ENCODE data around the gene M1AP. TPM values are rescaled to one million over a fixed set of nuclear protein-coding genes. Genes with fewer than 3 reads are reported as not detected.
"Not testable (repeated sequence)": the region's sequence is repeated elsewhere in the genome, so short reads cannot be mapped to it uniquely, and the experiment has no call there.

The M1AP gene
- total RNA-seq, 1 donor from 2014 or later, result 0.77 TPM

- Mint-ChIP-seq H3K9me3 (no peaks in the 10 kb centered on the region), H3K27ac (ENCODE audit: unreplicated experiment) (no peak overlapping the region), H3K4me1 (no peaks in the 10 kb centered on the region), H3K36me3 (ENCODE audit: low read depth) (no peaks in the 10 kb centered on the region), H3K27me3 (ENCODE audit: low read depth) (peaks cover 51% of the 10 kb centered on the region), H3K4me3 (no peak overlapping the region)
- no peak for DNase-seq (ENCODE audit: low read depth, low spot score)
- no peak for TF ChIP-seq CTCF (conservative IDR thresholded peaks at IDR 0.05)
Measured at GRCh38 chr2:74562126-74562775, 85.9 kb downstream of the M1AP start.

- H3K4me1 Mint-ChIP-seq; H3K9me3 Mint-ChIP-seq; DNase-seq (ENCODE audit: low read depth, low spot score); H3K36me3 Mint-ChIP-seq (ENCODE audit: low read depth); H3K4me3 Mint-ChIP-seq; H3K27ac Mint-ChIP-seq (ENCODE audit: unreplicated experiment): not testable (repeated sequence)
- peaks cover 45% of the 10 kb centered on the region for H3K27me3 Mint-ChIP-seq (ENCODE audit: low read depth)
Measured at GRCh38 chr2:74561022-74561421, 87.1 kb downstream of the M1AP start.

GRCh38 chr2:74560591-74560990 is 87.5 kb downstream of the M1AP start:
- no peak for DNase-seq (ENCODE audit: low read depth, low spot score)
- no peaks in the 10 kb centered on the region for H3K9me3 Mint-ChIP-seq
- H3K36me3 Mint-ChIP-seq (ENCODE audit: low read depth), result no peaks in the 10 kb centered on the region
- no peaks in the 10 kb centered on the region for H3K4me1 Mint-ChIP-seq
- peak overlapping the region; percentile 16 for H3K4me3 Mint-ChIP-seq
- no peak for TF ChIP-seq CTCF (conservative IDR thresholded peaks at IDR 0.05)
- H3K27me3 Mint-ChIP-seq (ENCODE audit: low read depth), result peaks cover 40% of the 10 kb centered on the region
- no peak overlapping the region for H3K27ac Mint-ChIP-seq (ENCODE audit: unreplicated experiment)

- no peak overlapping the region for H3K4me3 Mint-ChIP-seq
- H3K36me3 Mint-ChIP-seq (ENCODE audit: low read depth), result no peaks in the 10 kb centered on the region
- no peaks in the 10 kb centered on the region for H3K4me1 Mint-ChIP-seq
- DNase-seq (ENCODE audit: low read depth, low spot score), result no peak
- H3K27me3 Mint-ChIP-seq (ENCODE audit: low read depth), result peaks cover 42% of the 10 kb centered on the region
- H3K27ac Mint-ChIP-seq (ENCODE audit: unreplicated experiment), result peak overlapping the region; percentile 89
- no peak for TF ChIP-seq CTCF (conservative IDR thresholded peaks at IDR 0.05)
- no peaks in the 10 kb centered on the region for H3K9me3 Mint-ChIP-seq
Measured at GRCh38 chr2:74559912-74560311, 88.2 kb downstream of the M1AP start.

GRCh38 chr2:74558284-74559230 is 89.6 kb downstream of the M1AP start:
- Mint-ChIP-seq H3K9me3 (no peaks in the 10 kb centered on the region), H3K4me1 (peaks cover 3% of the 10 kb centered on the region), H3K27me3 (ENCODE audit: low read depth) (peaks cover 33% of the 10 kb centered on the region), H3K27ac (ENCODE audit: unreplicated experiment) (no peak overlapping the region), H3K36me3 (ENCODE audit: low read depth) (no peaks in the 10 kb centered on the region), H3K4me3 (peak overlapping the region; percentile 47)
- DNase-seq (ENCODE audit: low read depth, low spot score), result no peak
- TF ChIP-seq CTCF (conservative IDR thresholded peaks at IDR 0.05), result no peak

All from neural crest cell (in vitro differentiated cells).